ENCODE results near the gene ABCG1.

GRCh38 chr21:42215942-42216725 is 2.8 kb upstream of the ABCG1 start:
- no peak for TF ChIP-seq POLR2A (IDR thresholded peaks at IDR 0.05; ENCODE audit: low read depth, low read length)
- no peak for TF ChIP-seq POLR2AphosphoS5 (IDR thresholded peaks at IDR 0.05; ENCODE audit: low read depth, low read length)
- TF ChIP-seq TAF1 (IDR thresholded peaks at IDR 0.05; ENCODE audit: borderline replicate concordance, low read depth, low read length), result no peak
